Nephron progenitor cell (in vitro differentiated cells): ENCODE results near the gene ATP10A.

Source experiments
- DNase-seq: peaks from one replicate; pipeline ENCODE4 v3.0.0; 2021
- H3K27ac Mint-ChIP-seq: 2 replicates; pipeline ENCODE4 v1.8.0; 2021; ENCODE audit warnings: mild to moderate bottlenecking, moderate library complexity, mixed read lengths
- H3K27me3 Mint-ChIP-seq: 2 replicates; pipeline ENCODE4 v1.8.0; 2021; ENCODE audit warnings: mild to moderate bottlenecking, low read depth, mixed read lengths; ENCODE audit not compliant: poor library complexity
- H3K36me3 Mint-ChIP-seq: 2 replicates; pipeline ENCODE4 v1.8.0; 2021; ENCODE audit warnings: low read depth, mixed read lengths
- H3K4me1 Mint-ChIP-seq: 2 replicates; pipeline ENCODE4 v1.8.0; 2021; ENCODE audit warnings: mixed read lengths
- H3K4me3 Mint-ChIP-seq: 2 replicates; pipeline ENCODE4 v1.8.0; 2021; ENCODE audit warnings: mild to moderate bottlenecking, moderate library complexity, mixed read lengths
- H3K9me3 Mint-ChIP-seq: 2 replicates; pipeline ENCODE4 v1.8.0; 2021; ENCODE audit warnings: mild to moderate bottlenecking, moderate library complexity, mixed read lengths
- CTCF ChIP-seq: fragments of 200-600 bp; sonication (generic); IDR thresholded peaks from 2 replicates; pipeline ENCODE4 v1.5.0; 2021; ENCODE audit warnings: antibody characterized with exemption

ATP10A gene

GRCh38 chr15:25677719-25678499, 185.2 kb downstream of the ATP10A start:
- no peak for DNase-seq
- H3K27me3 Mint-ChIP-seq: peaks cover 13% of the 10 kb centered on the region
- no peak overlapping the region for H3K27ac Mint-ChIP-seq
- no peak overlapping the region for H3K4me3 Mint-ChIP-seq
- peaks cover 33% of the 10 kb centered on the region for H3K4me1 Mint-ChIP-seq
- no peaks in the 10 kb centered on the region for H3K9me3 Mint-ChIP-seq
- H3K36me3 Mint-ChIP-seq: no peaks in the 10 kb centered on the region
- no peak for TF ChIP-seq CTCF

- peaks cover 9% of the 10 kb centered on the region for H3K27me3 Mint-ChIP-seq
- no peaks in the 10 kb centered on the region for H3K9me3 Mint-ChIP-seq
- H3K27ac Mint-ChIP-seq: no peak overlapping the region
- DNase-seq: no peak
- peaks cover 50% of the 10 kb centered on the region for H3K4me1 Mint-ChIP-seq
- no peak for TF ChIP-seq CTCF
- no peaks in the 10 kb centered on the region for H3K36me3 Mint-ChIP-seq
- H3K4me3 Mint-ChIP-seq: no peak overlapping the region
Measured at GRCh38 chr15:25676070-25676469, 187.1 kb downstream of the ATP10A start.

- no peak overlapping the region for H3K27ac Mint-ChIP-seq
- no peaks in the 10 kb centered on the region for H3K9me3 Mint-ChIP-seq
- no peaks in the 10 kb centered on the region for H3K36me3 Mint-ChIP-seq
- H3K27me3 Mint-ChIP-seq: peaks cover 9% of the 10 kb centered on the region
- no peak for DNase-seq
- no peak for TF ChIP-seq CTCF
- H3K4me1 Mint-ChIP-seq: peaks cover 57% of the 10 kb centered on the region
- no peak overlapping the region for H3K4me3 Mint-ChIP-seq
Measured at GRCh38 chr15:25675396-25675795, 187.7 kb downstream of the ATP10A start.

GRCh38 chr15:25674913-25675312, 188.2 kb downstream of the ATP10A start:
- H3K27me3 Mint-ChIP-seq: peaks cover 9% of the 10 kb centered on the region
- DNase-seq: no peak
- H3K27ac Mint-ChIP-seq: no peak overlapping the region

GRCh38 chr15:25673972-25674371, 189.2 kb downstream of the ATP10A start:
- no peak for TF ChIP-seq CTCF
- Mint-ChIP-seq H3K4me1 (peaks cover 70% of the 10 kb centered on the region), H3K9me3 (no peaks in the 10 kb centered on the region), H3K27ac (no peak overlapping the region), H3K36me3 (no peaks in the 10 kb centered on the region), H3K27me3 (peaks cover 9% of the 10 kb centered on the region), H3K4me3 (no peak overlapping the region)
- DNase-seq: no peak

More at GRCh38 chr15:25674913-25675312, 188.2 kb downstream of the ATP10A start:
- TF ChIP-seq CTCF: no peak
- H3K4me3 Mint-ChIP-seq: no peak overlapping the region
- H3K4me1 Mint-ChIP-seq: peaks cover 62% of the 10 kb centered on the region
- no peaks in the 10 kb centered on the region for H3K9me3 Mint-ChIP-seq
- no peaks in the 10 kb centered on the region for H3K36me3 Mint-ChIP-seq

- Mint-ChIP-seq H3K27ac (no peak overlapping the region), H3K27me3 (peaks cover 9% of the 10 kb centered on the region), H3K9me3 (no peaks in the 10 kb centered on the region), H3K4me1 (peaks cover 69% of the 10 kb centered on the region), H3K36me3 (no peaks in the 10 kb centered on the region), H3K4me3 (no peak overlapping the region)
- TF ChIP-seq CTCF: no peak
- no peak for DNase-seq
Measured at GRCh38 chr15:25673351-25673750, 189.8 kb downstream of the ATP10A start.
